ENCODE results near the gene PATZ1. TPM values are rescaled to one million over a fixed set of nuclear protein-coding genes. Genes with fewer than 3 reads are reported as not detected.

Gene PATZ1
- total RNA-seq, 1 donor from 2014 or later = 24.0 TPM

DNA sequence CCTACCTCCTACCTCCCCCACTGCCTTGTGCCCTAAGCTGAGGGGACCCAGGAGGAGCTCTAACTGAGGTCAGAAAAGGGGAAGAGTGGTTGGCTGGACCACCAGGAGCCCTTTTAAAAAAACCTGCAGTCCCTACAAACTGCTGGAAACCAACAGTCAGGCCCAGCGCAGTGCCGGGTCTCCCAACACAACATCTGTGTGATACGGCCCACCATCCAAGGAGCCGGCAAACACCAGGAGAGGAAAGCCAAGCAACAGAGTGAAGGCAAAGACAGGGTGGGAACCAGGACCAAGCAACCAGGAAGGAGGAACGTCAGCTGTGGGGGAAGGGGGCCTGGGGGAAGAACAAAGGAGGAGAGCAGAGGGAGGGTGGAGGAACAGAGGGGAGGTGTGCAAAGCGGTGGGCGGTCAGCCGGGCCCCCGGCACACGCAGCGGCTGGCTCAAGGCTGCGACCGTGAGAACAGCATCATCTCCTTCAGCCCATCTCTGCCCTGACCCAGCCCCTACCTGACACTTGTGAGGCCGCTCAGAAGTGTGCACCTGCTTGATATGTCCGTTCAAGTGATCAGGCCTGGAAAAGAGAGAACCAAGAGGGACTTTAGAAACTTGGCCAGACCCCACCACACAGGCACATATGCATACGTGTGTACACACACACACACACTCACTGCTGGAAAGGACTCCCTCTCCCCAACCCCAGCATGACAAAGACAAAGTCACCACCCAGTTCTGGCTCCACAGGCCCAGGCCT lies 3.6 kb downstream of the PATZ1 start:
- Histone ChIP-seq H3K4me1 (ENCODE audit: insufficient read depth, low read length) (peaks cover 37% of the 10 kb centered on the region), H3K27ac (ENCODE audit: low read depth, low read length) (no peak overlapping the region), H2AFZ (ENCODE audit: low read depth, low read length) (no peak overlapping the region), H3K4me2 (ENCODE audit: low read length) (peak overlapping the region; percentile 91), H3K9me3 (ENCODE audit: insufficient read depth, low read depth, low read length) (no peaks in the 10 kb centered on the region), H3K4me3 (ENCODE audit: insufficient read depth, low read depth, low read length) (peak overlapping the region; percentile 25), H3K9ac (ENCODE audit: low read length) (peak overlapping the region; percentile 24), H3K36me3 (ENCODE audit: insufficient read depth, low read length) (no peaks in the 10 kb centered on the region), H4K20me1 (ENCODE audit: insufficient read depth, low read length) (peaks cover 77% of the 10 kb centered on the region), H3K27me3 (ENCODE audit: insufficient read depth, low read length) (no peaks in the 10 kb centered on the region), H3K79me2 (ENCODE audit: insufficient read depth, low read length) (peaks cover 42% of the 10 kb centered on the region)
- DNase-seq (ENCODE audit: low read depth) = no peak
- no peak for FAIRE-seq
- Mint-ChIP-seq H3K4me3 (ENCODE audit: unreplicated experiment) (peak overlapping the region; percentile 80), H3K9me3 (ENCODE audit: unreplicated experiment) (no peaks in the 10 kb centered on the region), H3K27me3 (ENCODE audit: low read depth, unreplicated experiment) (no peaks in the 10 kb centered on the region), H3K27ac (ENCODE audit: unreplicated experiment) (peak overlapping the region; percentile 75), H3K4me1 (ENCODE audit: low read depth, unreplicated experiment) (peaks cover 30% of the 10 kb centered on the region), H3K36me3 (ENCODE audit: low read depth, unreplicated experiment) (peaks cover 13% of the 10 kb centered on the region)
- TF ChIP-seq EZH2 (IDR thresholded peaks at IDR 0.05; ENCODE audit: insufficient read depth, low read length) = no peak
- TF ChIP-seq, protein P1, sequence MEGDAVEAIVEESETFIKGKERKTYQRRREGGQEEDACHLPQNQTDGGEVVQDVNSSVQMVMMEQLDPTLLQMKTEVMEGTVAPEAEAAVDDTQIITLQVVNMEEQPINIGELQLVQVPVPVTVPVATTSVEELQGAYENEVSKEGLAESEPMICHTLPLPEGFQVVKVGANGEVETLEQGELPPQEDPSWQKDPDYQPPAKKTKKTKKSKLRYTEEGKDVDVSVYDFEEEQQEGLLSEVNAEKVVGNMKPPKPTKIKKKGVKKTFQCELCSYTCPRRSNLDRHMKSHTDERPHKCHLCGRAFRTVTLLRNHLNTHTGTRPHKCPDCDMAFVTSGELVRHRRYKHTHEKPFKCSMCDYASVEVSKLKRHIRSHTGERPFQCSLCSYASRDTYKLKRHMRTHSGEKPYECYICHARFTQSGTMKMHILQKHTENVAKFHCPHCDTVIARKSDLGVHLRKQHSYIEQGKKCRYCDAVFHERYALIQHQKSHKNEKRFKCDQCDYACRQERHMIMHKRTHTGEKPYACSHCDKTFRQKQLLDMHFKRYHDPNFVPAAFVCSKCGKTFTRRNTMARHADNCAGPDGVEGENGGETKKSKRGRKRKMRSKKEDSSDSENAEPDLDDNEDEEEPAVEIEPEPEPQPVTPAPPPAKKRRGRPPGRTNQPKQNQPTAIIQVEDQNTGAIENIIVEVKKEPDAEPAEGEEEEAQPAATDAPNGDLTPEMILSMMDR (IDR thresholded peaks at IDR 0.05; ENCODE audit: insufficient read depth, low read depth, low read length) = no peak

DNA sequence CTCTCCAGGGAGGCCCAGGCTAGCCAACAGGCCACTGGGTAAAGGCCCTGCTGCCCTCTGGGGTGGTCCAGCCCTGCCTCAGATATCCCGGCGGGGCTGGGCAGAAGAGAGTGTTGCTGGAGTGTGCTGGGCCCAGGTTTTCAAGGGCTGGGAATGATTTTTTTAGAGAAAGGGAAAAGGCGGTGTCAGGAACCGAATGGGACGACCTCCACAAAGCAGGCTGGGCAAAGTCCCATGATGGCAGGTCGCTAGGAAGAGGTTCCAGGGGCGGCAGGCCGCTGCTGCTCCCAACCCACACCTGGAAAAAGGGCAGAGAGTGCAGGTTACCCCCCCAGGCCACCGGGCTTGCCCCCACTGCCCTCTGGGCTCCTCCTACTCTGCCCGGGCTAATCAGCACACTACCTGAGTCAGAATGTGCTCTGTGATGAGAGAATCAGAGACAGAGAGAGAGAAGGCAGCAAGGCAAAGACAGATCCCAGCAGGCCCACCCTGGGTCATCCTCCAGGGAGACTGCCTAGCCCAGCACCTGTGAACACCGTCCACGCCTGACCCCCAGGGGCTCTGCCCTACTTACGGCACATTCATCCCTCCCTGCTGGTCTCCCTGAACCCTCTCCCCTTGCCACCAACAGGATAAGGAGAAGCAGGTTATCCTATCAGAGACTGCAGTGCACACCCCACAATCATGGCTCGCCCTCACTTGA lies 4.6 kb downstream of the PATZ1 start:
- H3K27me3 ChIP-seq (ENCODE audit: insufficient read depth, low read length) = no peaks in the 10 kb centered on the region
- no peak overlapping the region for H3K4me3 Mint-ChIP-seq (ENCODE audit: unreplicated experiment)
- H3K36me3 Mint-ChIP-seq (ENCODE audit: low read depth, unreplicated experiment) = peaks cover 14% of the 10 kb centered on the region
- TF ChIP-seq, protein P1 (IDR thresholded peaks at IDR 0.05; ENCODE audit: insufficient read depth, low read depth, low read length) = no peak
- no peak for TF ChIP-seq EZH2 (IDR thresholded peaks at IDR 0.05; ENCODE audit: insufficient read depth, low read length)
- H3K4me1 ChIP-seq (ENCODE audit: insufficient read depth, low read length) = peaks cover 40% of the 10 kb centered on the region
- peaks cover 35% of the 10 kb centered on the region for H3K4me1 Mint-ChIP-seq (ENCODE audit: low read depth, unreplicated experiment)
- H3K79me2 ChIP-seq (ENCODE audit: insufficient read depth, low read length) = peaks cover 42% of the 10 kb centered on the region
- no peak overlapping the region for H3K9ac ChIP-seq (ENCODE audit: low read length)
- no peak overlapping the region for H3K27ac ChIP-seq (ENCODE audit: low read depth, low read length)
- H3K9me3 ChIP-seq (ENCODE audit: insufficient read depth, low read depth, low read length) = no peaks in the 10 kb centered on the region
- peaks cover 85% of the 10 kb centered on the region for H4K20me1 ChIP-seq (ENCODE audit: insufficient read depth, low read length)
- no peak overlapping the region for H3K4me2 ChIP-seq (ENCODE audit: low read length)
- no peaks in the 10 kb centered on the region for H3K9me3 Mint-ChIP-seq (ENCODE audit: unreplicated experiment)
- no peaks in the 10 kb centered on the region for H3K36me3 ChIP-seq (ENCODE audit: insufficient read depth, low read length)
- no peak overlapping the region for H2AFZ ChIP-seq (ENCODE audit: low read depth, low read length)
- H3K27ac Mint-ChIP-seq (ENCODE audit: unreplicated experiment) = peak overlapping the region; percentile 26
- FAIRE-seq = no peak
- H3K27me3 Mint-ChIP-seq (ENCODE audit: low read depth, unreplicated experiment) = no peaks in the 10 kb centered on the region
- no peak for DNase-seq (ENCODE audit: low read depth)
- no peak overlapping the region for H3K4me3 ChIP-seq (ENCODE audit: insufficient read depth, low read depth, low read length)
